Stimulated activated CD8-positive, alpha-beta memory T cell treated with anti-CD3 and anti-CD28 coated beads, Interleukin-2, amount 100 ng/mL, for 1 hour (primary cell): ENCODE measurements around the gene SLC38A10.
"Not testable (repeated sequence)": the region's sequence is repeated elsewhere in the genome, so short reads cannot be mapped to it uniquely, and the experiment has no call there.

Experiments used
- DNase-seq, 2 donors: peaks; one replicate each; pipeline ENCODE4 v3.0.0-alpha.2; 2020; ENCODE audit warnings: low read depth in 2 of 2

Gene SLC38A10

GRCh38 chr17:81230043-81230820 lies 64.9 kb downstream of the SLC38A10 start:
- DNase-seq, result no peak

- DNase-seq, result no peak
Measured at GRCh38 chr17:81229666-81229920, 65.5 kb downstream of the SLC38A10 start.

DNA sequence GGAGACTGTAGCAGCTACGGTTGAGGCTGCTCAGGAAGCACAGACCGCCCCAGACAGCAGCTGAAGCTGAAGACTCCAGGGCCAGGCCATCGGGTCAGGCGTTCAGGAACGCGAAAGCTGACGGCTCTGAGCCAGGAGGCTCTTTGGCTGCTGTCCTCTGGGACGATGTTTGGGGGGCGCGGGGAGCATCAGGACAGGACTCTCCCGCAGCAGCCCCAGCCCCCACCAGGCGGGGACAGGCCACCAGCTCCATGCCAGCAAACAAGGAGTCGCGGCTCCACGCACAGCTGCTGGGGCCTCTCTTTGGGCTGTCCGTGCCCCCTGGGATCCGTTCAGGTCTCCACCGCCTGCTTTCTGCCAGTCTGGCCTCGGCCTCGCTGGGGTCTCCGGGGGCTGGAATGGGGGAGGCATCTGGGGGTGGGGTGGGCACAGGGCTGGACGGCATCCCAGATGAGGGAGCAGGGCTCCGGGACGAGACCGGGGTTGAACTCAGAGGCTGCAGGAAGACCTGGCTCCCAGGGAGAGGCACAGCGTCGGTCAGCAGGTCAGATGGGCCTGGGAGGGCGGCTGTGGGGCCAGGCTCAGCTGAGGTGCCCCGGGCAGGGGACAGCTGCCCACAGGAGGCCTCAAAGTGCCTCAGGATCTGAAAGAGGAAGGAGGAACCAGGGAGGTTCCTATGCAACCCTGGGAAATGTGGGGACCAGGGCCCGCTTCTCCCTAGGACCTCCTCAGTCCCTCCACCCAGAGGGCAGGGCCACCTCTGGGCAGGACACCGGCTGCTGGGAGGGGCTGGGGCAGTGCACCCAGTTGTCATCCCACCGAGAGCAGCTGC lies 66.1 kb downstream of the SLC38A10 start:
- no peak for DNase-seq

- no peak for DNase-seq
Measured at GRCh38 chr17:81228420-81228819, 66.7 kb downstream of the SLC38A10 start.

GRCh38 chr17:81227630-81228029 lies 67.5 kb downstream of the SLC38A10 start:
- not testable (repeated sequence) for DNase-seq

DNA sequence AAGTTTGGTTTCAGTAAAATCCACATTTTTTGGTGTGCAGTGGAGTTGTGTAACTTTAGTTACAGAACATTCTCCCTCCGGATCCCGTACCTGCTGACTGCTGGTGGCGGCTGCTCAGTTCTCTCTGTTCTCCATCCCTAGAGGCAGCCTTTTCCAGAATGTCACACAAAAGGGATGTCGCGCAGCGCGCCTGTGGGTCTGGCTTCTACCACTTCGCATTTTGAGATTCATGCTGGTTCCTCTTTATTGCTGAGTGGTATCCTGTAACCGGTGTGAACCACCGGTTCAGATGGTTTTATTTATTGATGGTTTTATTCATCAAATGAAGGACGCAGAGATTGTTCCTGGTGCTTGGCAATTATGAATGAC lies 71.4 kb downstream of the SLC38A10 start:
- no peak for DNase-seq

DNA sequence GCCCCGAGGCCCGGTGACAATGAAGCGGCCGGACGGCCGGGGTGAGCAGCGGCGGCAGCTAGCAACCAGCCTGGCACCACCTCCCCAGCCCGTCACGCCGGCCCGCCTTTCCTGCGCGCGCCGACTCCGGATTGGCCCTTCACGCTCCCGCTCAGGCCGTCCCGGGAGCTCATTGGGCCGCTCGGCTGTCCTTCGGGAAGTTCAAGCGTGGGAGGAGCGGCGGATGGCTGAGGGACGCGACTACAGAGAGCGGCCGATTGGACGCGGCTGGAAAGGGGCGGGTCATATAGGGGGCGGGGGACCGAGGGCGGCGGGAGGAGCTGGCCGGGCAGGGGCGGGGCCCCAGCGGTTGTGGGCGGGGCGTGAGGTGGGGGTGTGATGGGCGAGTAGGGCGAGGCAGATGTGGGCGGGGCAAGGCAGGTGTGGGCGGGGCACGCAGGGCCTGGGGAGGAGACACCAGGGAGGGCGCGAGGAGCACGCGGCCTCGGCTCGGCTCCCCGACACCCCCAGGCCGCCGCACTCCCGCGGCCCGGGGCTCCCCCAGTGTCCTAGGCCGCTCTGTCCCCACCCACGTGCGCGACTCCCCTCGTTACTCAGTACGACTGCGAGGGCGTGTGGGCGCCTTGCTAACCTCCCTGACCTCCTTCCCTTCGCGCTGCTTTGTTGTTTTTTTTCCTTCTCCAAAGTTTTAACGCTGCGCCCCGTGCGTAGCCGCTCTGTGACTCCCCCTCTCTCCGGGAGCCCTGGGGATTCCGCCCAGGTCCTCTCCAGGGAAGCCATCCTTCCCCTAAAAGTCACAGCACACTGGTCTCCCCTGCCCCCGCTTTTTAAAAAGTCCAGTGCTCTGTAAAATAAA lies 72.0 kb downstream of the SLC38A10 start, which contains the start of gene CEP131:
CEP131 (minus strand) TSS at position 60 of the 856 bp plus-strand sequence. CDS start 2,909 bp downstream, outside the sequence.
- DNase-seq, result peak; percentile 100

- no peak for DNase-seq
Measured at GRCh38 chr17:81222620-81222905, 72.5 kb downstream of the SLC38A10 start.

DNA sequence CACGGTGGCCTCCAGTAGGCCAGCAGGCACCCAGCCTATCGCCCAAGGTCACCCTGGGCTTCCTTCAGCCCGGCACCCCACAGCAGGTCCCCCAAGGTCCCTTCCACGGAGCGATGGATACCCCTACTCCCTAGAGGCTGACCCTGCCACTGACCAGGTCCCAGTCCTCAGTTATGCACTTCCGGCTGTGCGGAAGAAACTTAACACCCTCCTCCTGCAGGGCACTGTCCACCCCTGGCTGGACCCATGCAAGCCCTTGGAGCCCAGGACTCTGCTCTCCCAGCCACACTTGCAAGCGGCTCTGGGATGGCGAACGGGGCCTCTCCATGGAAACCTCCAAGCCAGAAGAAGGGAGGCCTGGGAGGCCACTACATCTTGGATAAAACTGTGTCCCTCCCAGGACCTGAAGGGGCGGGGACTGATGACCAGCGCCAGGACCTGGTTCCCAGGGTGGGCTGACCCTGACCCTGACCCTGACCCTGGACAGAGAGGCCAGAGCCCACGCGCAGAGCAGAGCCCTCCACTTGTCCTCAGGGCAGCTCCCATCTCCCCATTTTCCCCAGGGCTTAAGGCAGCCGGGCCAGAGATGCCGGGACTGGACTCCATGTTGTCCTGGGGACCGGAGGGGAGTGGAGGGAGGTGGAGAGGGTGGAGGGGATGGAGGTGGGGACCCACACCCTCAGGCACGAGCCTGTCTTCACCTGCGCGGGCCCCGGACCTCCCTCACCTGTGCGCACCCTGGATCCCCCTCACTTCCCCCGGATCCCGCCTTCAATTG lies 73.1 kb downstream of the SLC38A10 start:
- DNase-seq, result no peak

GRCh38 chr17:81221371-81221841 lies 73.7 kb downstream of the SLC38A10 start:
- no peak for DNase-seq

GRCh38 chr17:81219476-81220180 lies 75.5 kb downstream of the SLC38A10 start:
- DNase-seq, result no peak

- DNase-seq, result no peak
Measured at GRCh38 chr17:81218991-81219390, 76.1 kb downstream of the SLC38A10 start.

GRCh38 chr17:81218459-81218858 lies 76.6 kb downstream of the SLC38A10 start:
- DNase-seq, result no peak

DNA sequence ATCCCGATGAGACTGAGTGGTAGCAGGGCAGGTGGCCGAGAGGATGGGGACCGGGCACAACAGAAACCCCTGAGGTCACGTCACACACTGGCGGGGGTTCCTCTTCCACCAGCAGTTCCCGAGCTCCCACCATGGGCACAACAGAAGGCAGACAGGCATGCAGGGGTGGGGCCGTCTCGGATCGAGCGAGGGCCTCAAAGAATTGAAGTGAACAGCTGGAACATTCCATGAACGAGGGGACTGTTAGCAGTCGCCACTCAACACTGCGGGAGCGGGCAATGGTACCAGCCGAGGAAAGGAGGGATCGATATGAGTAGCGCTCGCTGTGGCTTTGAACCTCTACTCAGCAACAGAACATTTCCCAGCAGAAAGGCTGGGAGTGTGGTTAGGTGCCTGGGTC lies 77.6 kb downstream of the SLC38A10 start:
- DNase-seq, result no peak

DNA sequence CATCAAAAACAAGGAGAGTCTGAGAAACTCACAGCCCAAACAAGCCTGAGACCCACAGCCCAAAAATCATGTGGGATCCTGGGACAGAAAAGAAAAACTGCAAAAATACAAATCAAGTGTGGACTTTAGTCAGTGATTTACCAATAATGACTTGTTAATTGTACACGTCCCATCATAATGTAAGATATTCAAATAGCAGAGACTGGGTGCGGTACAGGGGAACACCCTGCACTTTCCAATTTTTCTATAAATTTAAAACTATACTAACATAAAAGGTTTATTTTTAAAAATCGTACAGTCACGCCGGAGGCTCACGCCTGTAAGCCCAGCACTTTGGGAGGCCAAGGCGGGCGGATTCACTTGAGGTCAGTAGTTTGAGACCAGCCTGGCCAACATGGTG lies 81.1 kb downstream of the SLC38A10 start:
- DNase-seq, result no peak

DNA sequence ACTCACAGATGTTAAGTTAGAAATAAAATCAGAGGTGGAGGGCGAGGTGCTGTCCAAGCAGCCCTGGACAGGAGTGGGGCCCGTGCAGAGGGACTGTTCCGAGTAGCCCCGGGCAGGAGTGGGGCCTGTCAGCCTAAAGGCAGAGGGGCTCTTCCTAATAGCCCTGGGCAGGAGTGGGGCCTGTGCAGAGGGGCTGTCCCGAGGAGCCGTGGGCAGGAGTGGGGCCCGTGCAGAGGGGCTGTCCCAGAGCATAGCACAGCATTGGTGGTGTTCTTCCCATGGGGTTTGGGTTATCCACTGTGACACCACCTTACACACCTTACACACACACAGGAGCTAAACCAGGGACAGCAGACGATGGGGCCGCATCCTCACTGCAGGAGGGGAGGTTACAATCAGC lies 82.7 kb downstream of the SLC38A10 start:
- no peak for DNase-seq

- no peak for DNase-seq
Measured at GRCh38 chr17:81210868-81211267, 84.2 kb downstream of the SLC38A10 start.

DNA sequence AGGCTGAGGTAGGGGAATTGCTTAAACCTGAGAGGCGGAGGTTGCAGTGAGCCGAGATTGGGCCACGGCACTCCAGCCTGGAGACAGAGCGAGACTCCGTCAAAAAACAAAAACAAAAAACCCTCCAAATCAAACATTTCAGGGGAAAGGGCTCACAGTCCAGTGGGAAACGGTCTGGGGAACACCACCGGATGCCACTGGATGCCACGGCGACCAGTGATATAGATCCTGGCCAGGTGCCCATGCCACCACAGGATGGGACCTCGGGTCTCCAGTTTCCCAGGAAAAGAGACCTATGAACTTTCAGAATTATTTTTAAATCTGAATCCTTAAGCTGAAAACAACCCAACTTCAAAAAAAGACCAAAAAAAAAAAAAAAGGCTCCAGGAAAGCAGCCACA lies 84.6 kb downstream of the SLC38A10 start:
- no peak for DNase-seq

GRCh38 chr17:81209141-81209540 lies 86.0 kb downstream of the SLC38A10 start:
- no peak for DNase-seq

- no peak for DNase-seq
Measured at GRCh38 chr17:81208651-81209050, 86.5 kb downstream of the SLC38A10 start.
